Measurements from ENCODE around the gene HCRTR1. TPM values are rescaled to one million over a fixed set of nuclear protein-coding genes. Genes with fewer than 3 reads are reported as not detected.

Gene HCRTR1
- polyA plus RNA-seq, 1 experiment = not detected

GRCh38 chr1:31570228-31570627 is 47.3 kb upstream of the HCRTR1 start:
- H3K9me3 ChIP-seq (ENCODE audit: control insufficient read depth, insufficient read depth, low read length) = no peaks in the 10 kb centered on the region
- no peak overlapping the region for H3K4me3 ChIP-seq (ENCODE audit: low read depth, low read length)
- TF ChIP-seq, protein P1, sequence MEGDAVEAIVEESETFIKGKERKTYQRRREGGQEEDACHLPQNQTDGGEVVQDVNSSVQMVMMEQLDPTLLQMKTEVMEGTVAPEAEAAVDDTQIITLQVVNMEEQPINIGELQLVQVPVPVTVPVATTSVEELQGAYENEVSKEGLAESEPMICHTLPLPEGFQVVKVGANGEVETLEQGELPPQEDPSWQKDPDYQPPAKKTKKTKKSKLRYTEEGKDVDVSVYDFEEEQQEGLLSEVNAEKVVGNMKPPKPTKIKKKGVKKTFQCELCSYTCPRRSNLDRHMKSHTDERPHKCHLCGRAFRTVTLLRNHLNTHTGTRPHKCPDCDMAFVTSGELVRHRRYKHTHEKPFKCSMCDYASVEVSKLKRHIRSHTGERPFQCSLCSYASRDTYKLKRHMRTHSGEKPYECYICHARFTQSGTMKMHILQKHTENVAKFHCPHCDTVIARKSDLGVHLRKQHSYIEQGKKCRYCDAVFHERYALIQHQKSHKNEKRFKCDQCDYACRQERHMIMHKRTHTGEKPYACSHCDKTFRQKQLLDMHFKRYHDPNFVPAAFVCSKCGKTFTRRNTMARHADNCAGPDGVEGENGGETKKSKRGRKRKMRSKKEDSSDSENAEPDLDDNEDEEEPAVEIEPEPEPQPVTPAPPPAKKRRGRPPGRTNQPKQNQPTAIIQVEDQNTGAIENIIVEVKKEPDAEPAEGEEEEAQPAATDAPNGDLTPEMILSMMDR (IDR thresholded peaks at IDR 0.05; ENCODE audit: low read depth, low read length) = no peak
- H3K27ac ChIP-seq (ENCODE audit: low read depth, low read length) = no peak overlapping the region
- no peak for DNase-seq (ENCODE audit: low read depth, low spot score)
- POLR2A ChIA-PET = no interaction called here
- H3K27me3 ChIP-seq (ENCODE audit: control insufficient read depth, insufficient read depth, low read length) = no peaks in the 10 kb centered on the region
- CTCF ChIA-PET = interaction anchor here (0.6 to 1.3 kb wide), 4 partner anchors 16 to 175 kb away, joined by 3 to 4 read pairs (median 3); no protein-coding TSS in a partner anchor

DNA sequence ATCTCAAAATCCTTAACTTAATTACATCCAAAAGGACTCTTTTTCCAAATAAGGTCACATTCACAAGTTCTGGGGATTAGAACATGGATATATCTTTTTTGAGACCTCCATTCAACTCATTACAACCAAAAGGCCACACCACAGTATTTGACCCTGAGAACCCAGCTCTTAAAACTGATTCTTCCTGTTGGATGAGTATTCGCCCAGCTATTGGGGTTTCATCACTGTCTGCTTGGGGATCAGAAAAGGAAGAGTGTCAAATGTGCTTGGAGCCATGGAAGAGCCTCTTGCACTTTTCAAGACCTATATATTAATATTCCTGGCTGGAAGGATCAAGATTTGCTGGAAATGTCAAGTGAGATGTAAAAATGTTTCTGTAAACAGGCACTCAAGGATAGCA is 46.6 kb upstream of the HCRTR1 start:
- no peaks in the 10 kb centered on the region for H3K9me3 ChIP-seq (ENCODE audit: control insufficient read depth, insufficient read depth, low read length)
- no peak overlapping the region for H3K4me3 ChIP-seq (ENCODE audit: low read depth, low read length)
- ChIA-PET CTCF (interaction anchor here (1.2 to 1.3 kb wide), 3 partner anchors 24 to 174 kb away, joined by 3 to 4 read pairs (median 3); no protein-coding TSS in a partner anchor), POLR2A (no interaction called here)
- H3K27ac ChIP-seq (ENCODE audit: low read depth, low read length) = no peak overlapping the region
- H3K27me3 ChIP-seq (ENCODE audit: control insufficient read depth, insufficient read depth, low read length) = no peaks in the 10 kb centered on the region
- DNase-seq (ENCODE audit: low read depth, low spot score) = no peak
- TF ChIP-seq, protein P1 (IDR thresholded peaks at IDR 0.05; ENCODE audit: low read depth, low read length) = no peak

GRCh38 chr1:31571340-31572295 is 45.9 kb upstream of the HCRTR1 start:
- Histone ChIP-seq H3K27ac (ENCODE audit: low read depth, low read length) (no peak overlapping the region), H3K27me3 (ENCODE audit: control insufficient read depth, insufficient read depth, low read length) (no peaks in the 10 kb centered on the region), H3K4me3 (ENCODE audit: low read depth, low read length) (no peak overlapping the region), H3K9me3 (ENCODE audit: control insufficient read depth, insufficient read depth, low read length) (no peaks in the 10 kb centered on the region)
- DNase-seq (ENCODE audit: low read depth, low spot score) = no peak
- TF ChIP-seq, protein P1 (IDR thresholded peaks at IDR 0.05; ENCODE audit: low read depth, low read length) = no peak
- POLR2A ChIA-PET = no interaction called here
- CTCF ChIA-PET = interaction anchor here (1.3 to 1.7 kb wide), 2 partner anchors 20 to 23 kb away, joined by 3 to 4 read pairs; no protein-coding TSS in a partner anchor

DNA sequence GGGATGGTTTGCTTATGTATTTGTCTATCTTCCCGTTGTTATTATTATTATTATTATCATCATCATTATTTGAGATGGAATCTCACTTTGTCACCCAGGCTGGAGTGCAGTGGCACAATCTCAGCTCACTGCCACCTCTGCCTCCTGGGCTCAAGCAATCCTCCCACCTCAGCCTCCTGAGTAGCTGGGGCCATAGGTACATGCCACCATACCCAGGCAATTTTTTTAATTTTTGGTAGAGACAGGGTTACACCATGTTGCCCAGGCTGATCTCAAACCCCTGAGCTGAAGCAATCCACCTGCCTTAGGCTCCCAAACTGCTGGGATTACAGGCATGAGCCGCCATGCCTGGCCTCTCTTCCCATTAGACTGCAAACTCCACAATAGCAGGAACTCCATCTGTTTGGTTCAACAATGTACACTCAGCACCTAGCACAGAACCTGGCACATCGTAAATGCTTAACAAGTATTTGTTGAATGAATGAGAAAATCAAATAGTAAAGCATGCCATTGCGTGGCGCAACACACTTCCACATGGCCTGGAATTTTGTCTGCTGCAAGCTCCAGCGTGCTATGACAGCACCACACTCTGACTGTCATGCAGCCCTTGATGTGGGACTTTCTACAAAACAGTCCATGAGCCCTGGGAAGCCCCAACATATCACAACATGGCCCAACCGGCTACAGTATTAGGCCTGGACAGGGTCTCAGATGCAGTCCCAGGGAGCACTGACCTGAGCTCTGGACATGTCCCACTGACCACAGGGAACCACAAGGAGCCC is 45.0 kb upstream of the HCRTR1 start:
- Histone ChIP-seq H3K27me3 (ENCODE audit: control insufficient read depth, insufficient read depth, low read length) (no peaks in the 10 kb centered on the region), H3K9me3 (ENCODE audit: control insufficient read depth, insufficient read depth, low read length) (no peaks in the 10 kb centered on the region), H3K4me3 (ENCODE audit: low read depth, low read length) (no peak overlapping the region), H3K27ac (ENCODE audit: low read depth, low read length) (no peak overlapping the region)
- no peak for DNase-seq (ENCODE audit: low read depth, low spot score)
- TF ChIP-seq, protein P1 (IDR thresholded peaks at IDR 0.05; ENCODE audit: low read depth, low read length) = no peak
- ChIA-PET CTCF (interaction anchor here (1.7 kb wide), 1 partner anchor 19 kb away, joined by 4 read pairs; no protein-coding TSS in a partner anchor), POLR2A (no interaction called here)

Data from AG04450 (cell line).